Left renal pelvis (tissue), 4 donors: ENCODE data around the gene FOSL1. TPM values are rescaled to one million over a fixed set of nuclear protein-coding genes. Genes with fewer than 3 reads are reported as not detected.

Experiments
- DNase-seq, 4 donors: peaks; one replicate each; pipeline ENCODE4 v3.0.0-alpha.2; 2013; ENCODE audit warnings: low read depth in 4 of 4, low spot score in 3 of 4
- polyA plus RNA-seq, 4 donors: library from polyadenylated mRNA; unstranded; fragments of 120-200 nt; gene quantifications; one replicate each; pipeline ENCODE4 v1.2.1, GENCODE V29; 2013; ENCODE audit not compliant: insufficient read length in 4 of 4

Gene FOSL1
- polyA plus RNA-seq = under 1 TPM in 2 of 4 donors, not detected in 2; 0.23 to 0.30 TPM

GRCh38 chr11:65900125-65900898 lies at the start of gene FOSL1:
TSS of gene FOSL1 (minus strand) at chr11:65900388. CDS start at chr11:65900339, 49 bp downstream.
- DNase-seq = no peak

- DNase-seq = no peak
Observed at GRCh38 chr11:65947603-65948125, 47.5 kb upstream of the FOSL1 start.

DNA sequence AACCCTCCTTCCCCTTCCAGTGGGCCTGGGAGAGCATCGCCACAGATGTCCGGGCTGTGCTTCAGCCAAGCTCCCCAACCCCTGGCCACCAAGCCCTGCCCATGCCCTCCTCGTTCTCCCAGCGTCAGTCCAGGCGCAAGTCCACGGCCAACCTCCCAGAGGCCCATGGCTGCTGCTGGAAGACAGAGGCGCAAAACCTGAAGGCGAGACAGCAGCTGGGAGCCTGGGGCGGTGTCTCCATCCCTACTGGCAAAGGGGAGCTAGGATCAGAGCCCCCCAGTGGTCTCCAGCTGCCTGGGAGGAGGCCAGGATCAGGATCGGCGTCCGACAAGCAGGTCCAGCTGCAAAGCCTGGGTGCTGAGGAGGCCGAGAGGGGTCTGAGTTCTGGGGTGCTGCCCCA lies 46.9 kb upstream of the FOSL1 start:
- no peak for DNase-seq

GRCh38 chr11:65946655-65947054 lies 46.5 kb upstream of the FOSL1 start:
- DNase-seq = no peak

GRCh38 chr11:65945941-65946558 lies 45.9 kb upstream of the FOSL1 start:
- DNase-seq = no peak

DNA sequence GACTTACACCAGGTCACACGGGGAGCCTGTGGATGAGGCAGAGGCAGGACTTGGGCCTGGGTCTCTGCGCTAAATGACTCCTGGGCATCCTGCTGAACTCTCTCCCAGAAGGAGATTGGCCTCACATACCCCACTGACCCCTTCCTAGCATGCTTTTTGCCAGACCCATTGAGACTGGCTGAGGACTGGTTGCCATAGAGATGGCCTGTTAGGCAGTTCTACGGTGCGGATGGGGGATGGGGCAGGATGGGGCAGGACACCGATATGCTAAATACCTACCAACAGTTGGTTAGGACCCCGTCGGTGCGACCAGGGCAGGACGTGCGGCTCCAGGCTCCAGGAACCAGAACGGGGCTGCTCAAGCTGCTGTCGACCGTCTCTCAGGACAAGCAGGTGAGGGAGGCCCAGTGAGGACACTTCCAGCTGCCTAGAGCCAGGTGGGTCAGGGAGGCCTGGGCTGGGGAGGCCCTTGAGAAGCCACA lies 45.3 kb upstream of the FOSL1 start, which contains the start of gene TSGA10IP:
Gene TSGA10IP, plus strand, starts transcription at position 51 of the 482 bp plus-strand sequence. Its CDS starts 196 bp downstream, at position 247.
- no peak for DNase-seq

- no peak for DNase-seq
Observed at GRCh38 chr11:65944767-65945166, 44.6 kb upstream of the FOSL1 start.

- DNase-seq = no peak
Observed at GRCh38 chr11:65944191-65944590, 44.0 kb upstream of the FOSL1 start.

DNA sequence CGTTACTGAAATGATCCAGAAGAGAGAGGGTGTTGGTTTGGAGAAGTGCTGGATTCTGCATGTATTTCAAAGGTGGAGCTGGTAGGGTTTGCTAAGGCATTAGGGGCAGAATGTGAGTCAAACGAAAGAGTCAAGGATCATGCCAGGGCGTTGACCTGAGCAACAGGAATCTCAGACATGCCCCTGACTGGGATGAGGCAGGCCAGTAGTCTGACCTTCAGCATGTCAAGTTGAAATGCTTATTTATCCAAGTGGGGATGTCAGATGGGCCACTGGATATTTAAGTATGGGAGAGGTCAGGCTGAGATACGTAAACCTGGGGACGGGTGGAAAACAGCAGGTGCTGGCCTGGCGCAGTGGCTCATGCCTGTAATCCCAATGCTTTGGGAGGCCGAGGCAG lies 42.3 kb upstream of the FOSL1 start:
- DNase-seq = no peak

- no peak for DNase-seq
Observed at GRCh38 chr11:65941720-65942310, 41.6 kb upstream of the FOSL1 start.

DNA sequence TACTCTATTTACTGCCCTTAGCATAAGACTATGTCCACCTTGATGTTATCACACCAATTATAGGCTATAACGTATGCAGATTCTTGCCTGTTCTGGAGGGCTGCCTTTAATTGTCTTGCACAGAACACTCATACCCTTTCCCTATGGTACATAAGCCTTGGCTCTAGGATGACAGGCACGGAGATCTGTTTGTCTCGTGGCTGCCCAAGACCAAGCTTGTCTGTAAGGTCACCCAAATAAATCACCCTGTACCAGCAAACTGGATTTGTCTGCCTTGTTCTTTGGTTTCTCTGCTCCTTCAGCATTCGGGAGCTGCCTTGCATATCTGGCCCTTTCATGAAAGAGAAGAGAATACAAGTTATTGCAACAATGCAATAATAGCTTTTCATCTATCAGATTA lies 37.6 kb upstream of the FOSL1 start:
- no peak for DNase-seq

- no peak for DNase-seq
Observed at GRCh38 chr11:65934014-65934413, 33.8 kb upstream of the FOSL1 start.

DNA sequence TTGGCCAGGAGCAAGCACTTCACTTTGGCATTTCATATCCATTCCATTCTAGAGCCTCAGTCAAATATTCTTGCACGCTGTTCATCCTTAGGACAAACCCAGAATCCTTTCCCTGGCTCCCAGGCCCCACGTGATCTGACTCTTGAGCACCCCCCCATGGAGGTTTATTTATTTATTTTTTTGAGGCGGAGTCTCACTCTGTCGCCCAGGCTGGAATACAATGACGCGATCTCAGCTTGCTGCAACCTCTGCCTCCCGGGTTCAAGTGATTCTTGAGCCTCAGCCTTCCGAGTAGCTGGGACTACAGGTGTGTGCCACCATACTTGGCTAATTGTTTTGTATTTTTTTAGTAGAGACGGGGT lies 32.4 kb upstream of the FOSL1 start:
- DNase-seq = no peak

GRCh38 chr11:65931773-65932557 lies 31.8 kb upstream of the FOSL1 start:
- no peak for DNase-seq

DNA sequence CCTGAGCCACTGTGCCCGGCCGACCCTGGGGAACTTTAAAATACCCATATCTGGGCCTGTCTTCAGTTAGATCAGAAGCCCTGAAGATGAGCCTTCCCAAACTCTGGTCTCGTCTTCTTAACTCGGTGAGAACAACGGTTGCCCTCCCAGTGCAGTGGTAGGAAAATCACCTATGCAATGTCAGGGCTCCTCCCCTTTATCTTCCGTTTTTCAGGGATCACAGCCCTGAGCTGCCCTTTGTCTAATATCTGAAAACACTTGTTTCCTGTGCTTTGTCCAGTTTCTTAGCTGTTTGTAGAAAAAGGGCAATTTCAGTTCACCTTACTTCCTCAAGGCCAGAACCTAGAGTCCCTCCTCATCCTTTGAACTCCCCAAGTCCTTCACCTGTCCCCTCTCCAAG lies 28.5 kb upstream of the FOSL1 start:
- no peak for DNase-seq

DNA sequence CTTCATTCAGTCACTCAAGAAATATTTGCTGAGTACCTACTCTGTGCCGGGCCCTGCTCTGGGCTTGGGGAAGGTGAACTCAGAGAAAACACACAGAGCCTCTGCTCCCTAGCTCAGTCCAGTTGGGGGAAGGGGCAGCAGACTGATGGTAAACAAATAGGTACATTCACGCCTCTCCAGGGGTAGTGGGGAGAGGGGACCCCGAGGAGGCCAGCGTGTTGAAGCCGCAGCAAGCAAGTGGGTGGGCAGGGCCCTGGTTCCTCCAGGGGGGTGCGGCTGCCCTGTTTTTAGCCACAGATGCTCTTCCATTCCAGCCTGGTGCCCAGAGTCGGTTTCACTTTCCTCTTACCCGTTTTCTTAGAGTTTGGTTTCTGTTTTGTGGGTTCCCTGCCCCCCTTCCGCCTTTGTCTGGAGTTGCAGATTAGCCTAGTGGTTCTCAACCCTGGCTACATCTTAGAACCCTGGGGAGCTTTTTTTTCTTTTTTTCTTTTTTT lies 27.8 kb upstream of the FOSL1 start:
- DNase-seq = no peak

DNA sequence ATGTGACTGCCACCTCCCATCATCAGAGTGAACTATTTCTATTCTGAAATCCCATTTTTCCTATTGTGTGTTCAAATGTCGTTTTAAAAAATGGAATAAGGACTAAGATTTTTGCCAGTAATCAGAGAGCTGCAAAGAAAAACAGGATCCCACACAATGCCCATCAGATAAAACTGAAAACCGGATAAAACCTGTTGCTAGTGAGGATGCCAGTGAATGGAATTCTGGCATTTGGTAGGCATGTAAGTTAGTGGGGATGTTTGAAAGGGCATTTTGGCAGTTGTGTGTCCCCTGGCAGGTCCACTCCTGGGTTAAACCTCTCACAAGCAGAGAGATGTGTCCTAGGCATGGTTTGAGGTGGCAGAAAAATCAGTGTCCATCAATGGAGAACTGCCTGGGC lies 25.2 kb upstream of the FOSL1 start:
- no peak for DNase-seq

DNA sequence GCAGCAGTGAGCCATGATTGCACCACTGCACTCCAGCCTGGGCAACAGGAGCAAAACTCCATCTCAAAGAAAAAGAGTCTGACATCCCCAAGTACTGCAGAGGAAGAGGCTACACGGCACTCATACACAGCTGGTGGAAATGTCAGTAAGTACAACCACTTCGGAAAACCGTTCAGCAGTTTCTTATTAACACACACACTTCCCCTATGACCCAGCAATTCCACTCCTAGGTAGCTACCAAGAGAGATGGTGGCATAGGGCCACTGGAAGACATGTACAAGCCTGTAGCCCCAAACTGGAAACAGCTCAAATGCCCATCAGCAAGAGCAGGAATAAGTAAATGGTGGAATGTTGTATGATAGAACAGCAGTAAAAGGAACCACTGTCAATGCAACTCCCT lies 22.4 kb upstream of the FOSL1 start:
- DNase-seq = no peak

GRCh38 chr11:65921876-65922275 lies 21.7 kb upstream of the FOSL1 start:
- DNase-seq = no peak

DNA sequence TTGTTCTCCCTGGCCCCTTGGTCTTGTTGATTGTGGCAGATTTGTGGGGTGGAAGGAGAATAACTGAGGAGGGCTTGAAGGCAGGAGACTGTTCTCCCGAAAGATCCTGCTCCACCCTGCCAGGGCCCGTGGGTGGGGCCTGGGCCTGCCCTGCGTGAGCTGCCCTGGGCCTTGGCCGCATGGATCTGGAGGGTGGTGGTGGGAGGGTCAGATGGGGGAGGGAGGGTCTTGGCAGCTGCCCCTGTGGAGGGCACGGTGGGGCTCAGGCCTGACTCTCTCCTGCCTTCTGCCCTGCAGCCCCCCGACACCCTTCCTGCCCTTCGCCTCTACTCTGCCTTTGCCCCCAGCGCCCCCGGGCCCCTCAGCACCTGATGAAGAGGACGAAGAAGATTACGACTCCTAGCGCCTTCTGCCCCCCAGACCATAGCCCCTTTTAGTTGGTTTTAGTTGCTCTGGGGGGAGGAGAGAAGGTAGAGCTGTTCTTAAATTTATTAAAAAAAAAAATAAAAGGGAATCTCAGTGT lies 20.9 kb upstream of the FOSL1 start:
- DNase-seq = no peak
